ENCODE data around the gene CACNA1C. TPM values are rescaled to one million over a fixed set of nuclear protein-coding genes. Genes with fewer than 3 reads are reported as not detected.

The CACNA1C gene
- total RNA-seq, 4 donors from 2014 or later, result 1.4 to 3.7 (median 2.2) TPM

DNA sequence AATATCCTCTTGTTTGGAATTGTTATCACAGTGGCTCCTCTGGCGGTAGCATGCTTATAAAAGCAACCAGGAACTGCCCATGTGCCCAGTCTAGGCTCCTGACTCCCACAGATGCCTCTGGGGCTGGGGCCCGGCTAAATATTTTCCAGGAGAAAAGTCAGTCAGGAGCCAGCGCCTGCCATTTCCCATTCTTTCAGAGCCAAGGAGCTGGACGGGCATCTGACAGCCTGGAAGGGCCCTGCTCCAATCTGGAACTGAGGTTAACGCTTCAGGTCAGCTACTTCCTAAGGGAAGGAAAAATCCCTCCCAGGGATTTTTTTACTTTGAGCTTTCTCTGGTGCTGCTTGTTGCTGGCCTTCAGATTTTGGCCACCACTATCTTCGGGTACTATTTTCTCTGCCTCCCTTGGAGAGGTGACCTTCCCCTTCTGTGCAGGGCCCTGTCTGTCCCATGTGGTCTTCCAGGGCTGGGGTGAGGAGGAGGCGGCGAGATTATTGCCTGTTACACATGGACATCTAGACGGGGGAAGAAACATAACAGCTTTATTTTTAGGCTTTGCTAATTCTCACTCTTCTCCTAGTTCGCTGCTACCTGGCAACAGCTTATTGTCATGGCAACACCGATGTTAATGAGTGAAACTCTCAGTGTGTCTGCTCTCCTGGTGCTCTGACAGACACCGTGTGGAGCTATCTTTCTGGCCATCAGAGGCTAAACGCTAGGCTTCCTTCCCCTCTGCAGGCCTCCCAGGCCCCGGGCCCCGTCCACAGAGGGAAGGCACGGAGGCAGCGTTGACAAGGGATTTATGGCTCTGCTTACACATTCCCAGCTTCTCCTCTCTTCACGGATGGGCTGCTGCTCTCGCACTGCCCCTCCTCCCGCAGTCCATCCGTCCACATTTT is 160.4 kb downstream of the CACNA1C start:
- TF ChIP-seq POLR2AphosphoS5 (IDR thresholded peaks at IDR 0.05), result no peak
- TF ChIP-seq POLR2A (IDR thresholded peaks at IDR 0.05), result no peak
- TF ChIP-seq EP300 (IDR thresholded peaks at IDR 0.05), result no peak
- TF ChIP-seq, protein P1, sequence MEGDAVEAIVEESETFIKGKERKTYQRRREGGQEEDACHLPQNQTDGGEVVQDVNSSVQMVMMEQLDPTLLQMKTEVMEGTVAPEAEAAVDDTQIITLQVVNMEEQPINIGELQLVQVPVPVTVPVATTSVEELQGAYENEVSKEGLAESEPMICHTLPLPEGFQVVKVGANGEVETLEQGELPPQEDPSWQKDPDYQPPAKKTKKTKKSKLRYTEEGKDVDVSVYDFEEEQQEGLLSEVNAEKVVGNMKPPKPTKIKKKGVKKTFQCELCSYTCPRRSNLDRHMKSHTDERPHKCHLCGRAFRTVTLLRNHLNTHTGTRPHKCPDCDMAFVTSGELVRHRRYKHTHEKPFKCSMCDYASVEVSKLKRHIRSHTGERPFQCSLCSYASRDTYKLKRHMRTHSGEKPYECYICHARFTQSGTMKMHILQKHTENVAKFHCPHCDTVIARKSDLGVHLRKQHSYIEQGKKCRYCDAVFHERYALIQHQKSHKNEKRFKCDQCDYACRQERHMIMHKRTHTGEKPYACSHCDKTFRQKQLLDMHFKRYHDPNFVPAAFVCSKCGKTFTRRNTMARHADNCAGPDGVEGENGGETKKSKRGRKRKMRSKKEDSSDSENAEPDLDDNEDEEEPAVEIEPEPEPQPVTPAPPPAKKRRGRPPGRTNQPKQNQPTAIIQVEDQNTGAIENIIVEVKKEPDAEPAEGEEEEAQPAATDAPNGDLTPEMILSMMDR (IDR thresholded peaks at IDR 0.05), result no peak
- Histone ChIP-seq H3K27ac (no peak overlapping the region), H3K4me3 (no peak overlapping the region), H3K36me3 (no peaks in the 10 kb centered on the region), H3K9me3 (no peaks in the 10 kb centered on the region), H3K27me3 (no peaks in the 10 kb centered on the region), H3K4me1 (no peaks in the 10 kb centered on the region)
- no peak for DNase-seq (ENCODE audit: low spot score in 2 of 2)
- WGBS, result 48% methylated on average over 21 of the region's 21 CpGs

DNA sequence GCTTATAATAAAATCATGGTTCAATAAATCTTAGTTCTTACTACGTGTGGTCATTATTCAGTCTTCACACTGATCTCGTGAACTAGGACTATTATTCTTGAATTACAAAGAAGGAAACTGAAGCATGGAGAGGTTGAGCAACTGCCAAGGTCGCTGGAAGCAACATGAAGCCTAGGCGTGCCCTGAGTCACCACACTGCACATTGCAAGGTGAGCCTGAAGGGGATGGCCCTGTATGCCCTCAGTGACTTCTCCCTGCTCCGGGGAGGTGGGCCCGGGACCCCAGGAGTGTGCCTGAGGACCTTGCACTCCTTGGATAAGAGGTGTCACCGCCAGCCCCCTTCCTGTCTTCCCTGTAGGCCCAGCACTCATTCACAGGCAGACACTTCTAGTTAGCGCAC is 161.6 kb downstream of the CACNA1C start:
- Histone ChIP-seq H3K4me3 (no peak overlapping the region), H3K27me3 (no peaks in the 10 kb centered on the region), H3K4me1 (no peaks in the 10 kb centered on the region), H3K27ac (no peak overlapping the region), H3K36me3 (no peaks in the 10 kb centered on the region), H3K9me3 (no peaks in the 10 kb centered on the region)
- no peak for TF ChIP-seq POLR2AphosphoS5 (IDR thresholded peaks at IDR 0.05)
- TF ChIP-seq EP300 (IDR thresholded peaks at IDR 0.05), result no peak
- TF ChIP-seq, protein P1 (IDR thresholded peaks at IDR 0.05), result no peak
- TF ChIP-seq POLR2A (IDR thresholded peaks at IDR 0.05), result no peak
- DNase-seq (ENCODE audit: low spot score in 2 of 2), result no peak
- WGBS, result 71% methylated on average over 6 of the region's 8 CpGs

DNA sequence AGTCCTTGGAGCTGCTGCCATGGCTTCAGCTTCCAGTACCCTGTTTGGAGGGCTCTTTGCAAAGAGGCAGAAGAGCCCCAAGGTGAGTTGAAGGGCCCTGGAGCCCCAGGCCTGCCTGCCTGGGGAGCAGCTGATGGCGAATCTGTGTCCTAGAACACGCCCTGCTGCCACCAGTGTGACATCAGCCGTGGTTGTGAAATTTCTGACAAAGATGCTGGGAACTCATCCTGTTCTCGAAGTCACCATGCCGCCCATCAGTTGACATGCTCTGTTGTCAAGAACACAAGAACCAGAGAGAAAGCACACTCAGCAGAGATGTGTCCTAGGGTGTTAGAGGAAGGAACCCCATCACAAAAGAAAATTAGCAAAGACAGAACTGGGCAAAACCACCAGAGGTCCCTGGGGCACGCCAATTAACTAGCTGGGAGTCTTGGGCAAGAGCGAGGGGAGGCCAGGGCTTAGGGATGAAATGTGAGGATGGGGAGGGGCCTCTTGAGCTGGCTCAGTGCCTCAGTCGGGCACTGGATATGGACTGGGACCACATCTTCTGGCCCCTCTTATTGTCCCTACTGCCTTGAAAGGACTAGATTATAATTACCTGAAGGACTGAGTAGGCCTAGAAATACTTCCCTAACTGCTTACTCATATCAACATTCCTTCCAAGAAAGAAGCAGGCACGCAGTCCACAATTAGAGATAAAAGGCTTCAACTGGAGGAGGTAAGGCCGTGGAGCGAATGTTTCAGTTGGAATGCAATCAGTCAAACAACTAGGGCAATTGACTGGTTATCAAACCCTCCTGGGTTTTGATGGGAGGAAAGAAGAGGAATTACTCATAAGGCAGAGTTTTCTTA is 163.1 kb downstream of the CACNA1C start:
- H3K27ac ChIP-seq, result no peak overlapping the region
- no peak for DNase-seq (ENCODE audit: low spot score in 2 of 2)
- no peak overlapping the region for H3K4me3 ChIP-seq
- H3K36me3 ChIP-seq, result no peaks in the 10 kb centered on the region
- no peaks in the 10 kb centered on the region for H3K4me1 ChIP-seq
- no peaks in the 10 kb centered on the region for H3K27me3 ChIP-seq
- 93% methylated on average over 11 of the region's 11 CpGs for WGBS
- TF ChIP-seq POLR2A (IDR thresholded peaks at IDR 0.05) (no peak), EP300 (IDR thresholded peaks at IDR 0.05) (no peak)
- no peaks in the 10 kb centered on the region for H3K9me3 ChIP-seq

DNA sequence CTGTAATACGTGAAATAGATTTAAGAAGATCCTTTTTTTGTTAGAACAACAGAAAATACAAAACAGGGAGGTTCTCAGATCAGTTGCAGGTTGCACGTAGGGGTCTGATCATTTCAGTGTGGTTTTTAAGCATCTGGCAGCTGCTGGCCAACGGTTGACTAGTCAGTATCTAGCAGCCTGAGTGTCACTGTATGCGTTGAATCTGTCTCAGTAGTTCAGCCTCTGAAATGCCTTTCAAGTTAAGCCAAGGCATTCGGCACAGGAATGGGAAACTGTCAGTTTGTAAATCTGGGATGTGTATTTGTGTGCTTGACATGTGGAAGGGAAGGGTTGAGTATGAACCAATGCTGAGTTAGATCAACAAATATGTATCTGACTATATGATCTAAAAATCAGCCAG is 165.9 kb downstream of the CACNA1C start:
- Histone ChIP-seq H3K9me3 (no peaks in the 10 kb centered on the region), H3K27me3 (no peaks in the 10 kb centered on the region), H3K4me3 (no peak overlapping the region), H3K27ac (no peak overlapping the region), H3K36me3 (no peaks in the 10 kb centered on the region), H3K4me1 (no peaks in the 10 kb centered on the region)
- 72% methylated on average over 5 of the region's 5 CpGs for WGBS
- TF ChIP-seq POLR2A (IDR thresholded peaks at IDR 0.05) (no peak), POLR2AphosphoS5 (IDR thresholded peaks at IDR 0.05) (no peak), EP300 (IDR thresholded peaks at IDR 0.05) (no peak)
- TF ChIP-seq, protein P1 (IDR thresholded peaks at IDR 0.05), result no peak
- DNase-seq (ENCODE audit: low spot score in 2 of 2), result no peak

DNA sequence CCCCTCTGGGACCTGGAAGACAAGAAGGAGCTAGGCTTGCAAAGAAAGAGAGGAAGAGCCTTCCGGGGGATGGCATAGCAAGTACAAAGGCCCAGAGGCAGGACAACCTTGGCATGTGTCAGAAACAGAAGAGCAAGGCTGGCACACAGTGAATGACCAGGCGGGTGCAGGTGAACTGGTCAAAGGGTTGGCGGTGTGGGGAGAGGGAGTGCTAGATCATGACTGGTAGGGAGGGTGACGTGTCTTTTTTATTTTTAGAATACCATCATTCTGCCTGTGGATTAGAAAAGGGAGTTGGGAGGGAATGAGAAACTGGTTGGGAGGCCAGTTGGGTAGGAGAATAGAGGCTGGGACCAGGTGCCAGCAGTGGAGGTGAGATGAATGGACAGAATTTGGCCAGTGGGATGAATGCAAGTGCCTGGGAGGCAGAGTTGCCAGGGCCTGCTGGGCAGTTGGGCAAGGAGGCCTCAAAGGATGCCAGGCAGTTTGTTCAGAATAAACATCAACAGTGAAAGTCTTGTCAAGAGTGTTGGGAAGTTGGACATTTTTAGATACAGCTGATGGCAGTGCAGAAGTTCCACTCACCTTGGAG is 168.3 kb downstream of the CACNA1C start:
- no peak for TF ChIP-seq POLR2AphosphoS5 (IDR thresholded peaks at IDR 0.05)
- TF ChIP-seq, protein P1 (IDR thresholded peaks at IDR 0.05), result no peak
- TF ChIP-seq EP300 (IDR thresholded peaks at IDR 0.05), result no peak
- TF ChIP-seq POLR2A (IDR thresholded peaks at IDR 0.05), result no peak
- WGBS, result 94% methylated on average over 4 of the region's 4 CpGs

More for the DNA sequence above, 168.3 kb downstream of the CACNA1C start:
- DNase-seq (ENCODE audit: low spot score in 2 of 2), result no peak
- Histone ChIP-seq H3K9me3 (no peaks in the 10 kb centered on the region), H3K4me1 (no peaks in the 10 kb centered on the region), H3K4me3 (no peak overlapping the region), H3K36me3 (no peaks in the 10 kb centered on the region), H3K27ac (no peak overlapping the region), H3K27me3 (no peaks in the 10 kb centered on the region)

Data from suprapubic skin (tissue), 4 donors.